CD14-positive monocyte (primary cell): ENCODE measurements around the gene CHRNG. TPM values are rescaled to one million over a fixed set of nuclear protein-coding genes. Genes with fewer than 3 reads are reported as not detected.

ENCODE experiments used
- DNase-seq, 3 donors: peaks; one replicate each; pipeline ENCODE4 v3.0.0-alpha.2; 2011 to 2022
- H2AFZ ChIP-seq: 2 replicates; pipeline ENCODE4 v1.6.0; 2012; ENCODE audit warnings: mild to moderate bottlenecking, low read depth, low read length, inconsistent platforms; ENCODE audit not compliant: insufficient read depth, poor library complexity, severe bottlenecking
- H3K27ac ChIP-seq, 2 donors: 1 replicate in 1 of 2; 2 replicates in 1 of 2; pipeline ENCODE4 v1.5.1; 2012 to 2013; ENCODE audit warnings: low read length in 2 of 2, control low read depth in 1 of 2, inconsistent platforms in 1 of 2, low read depth in 1 of 2, mild to moderate bottlenecking in 1 of 2
- H3K27me3 ChIP-seq, 2 donors: one replicate each; pipeline versions ENCODE4 v1.6.0 to v1.6.1; 2011 to 2013; ENCODE audit warnings: low read length in 2 of 2; ENCODE audit not compliant: control insufficient read depth in 2 of 2, insufficient read depth in 2 of 2
- H3K36me3 ChIP-seq, 2 donors: replicated peaks in 1 of 2; 1 replicate in 1 of 2; 2 replicates in 1 of 2; pipeline versions ENCODE4 v1.5.1 to v1.6.1; 2012 to 2013; ENCODE audit warnings: low read length in 2 of 2, control low read depth in 1 of 2, inconsistent platforms in 1 of 2, mild to moderate bottlenecking in 1 of 2; ENCODE audit not compliant: insufficient read depth in 2 of 2, control insufficient read depth in 1 of 2
- H3K4me1 ChIP-seq, 2 donors: 1 replicate in 1 of 2; 2 replicates in 1 of 2; pipeline versions ENCODE4 v1.5.1 to v1.6.1; 2012 to 2013; ENCODE audit warnings: low read length in 2 of 2, control low read depth in 1 of 2, inconsistent platforms in 1 of 2, mild to moderate bottlenecking in 1 of 2, moderate library complexity in 1 of 2; ENCODE audit not compliant: insufficient read depth in 2 of 2, control insufficient read depth in 1 of 2
- H3K4me2 ChIP-seq: replicated peaks from 2 replicates; pipeline ENCODE3; 2012; ENCODE audit warnings: low read length, moderate library complexity, mild to moderate bottlenecking; ENCODE audit not compliant: poor library complexity, severe bottlenecking; ENCODE audit errors: extremely low read depth
- H3K4me3 ChIP-seq, 3 experiments: fragments of 200-600 bp in 1 of 3; sonication (generic) in 1 of 3; replicated peaks in 1 of 3; 1 replicate in 2 of 3; 2 replicates in 1 of 3; pipeline ENCODE4 v1.5.1; 2011 to 2013; ENCODE audit warnings: low read length in 3 of 3, mild to moderate bottlenecking in 3 of 3, control low read depth in 2 of 3, low read depth in 2 of 3, inconsistent platforms in 1 of 3, moderate library complexity in 1 of 3
- H3K79me2 ChIP-seq: 2 replicates; pipeline ENCODE4 v1.6.0; 2012; ENCODE audit warnings: mild to moderate bottlenecking, control low read depth, inconsistent platforms, low read length, moderate library complexity; ENCODE audit not compliant: insufficient read depth
- H3K9ac ChIP-seq: 2 replicates; pipeline ENCODE4 v1.6.0; 2017; ENCODE audit warnings: low read length, mild to moderate bottlenecking; ENCODE audit not compliant: insufficient read depth, poor library complexity, severe bottlenecking
- H3K9me3 ChIP-seq, 2 donors: replicated peaks in 1 of 2; 1 replicate in 1 of 2; 2 replicates in 1 of 2; pipeline versions ENCODE4 v1.5.1 to v1.6.1; 2012 to 2013; ENCODE audit warnings: low read length in 2 of 2, control low read depth in 1 of 2; ENCODE audit not compliant: control insufficient read depth in 1 of 2, insufficient read depth in 1 of 2
- H4K20me1 ChIP-seq: 2 replicates; pipeline ENCODE4 v1.6.0; 2012; ENCODE audit warnings: mild to moderate bottlenecking, low read length, control low read depth, moderate library complexity; ENCODE audit not compliant: insufficient read depth
- H3K27ac Mint-ChIP-seq, 7 donors: one replicate each; pipeline ENCODE4 v1.8.0; 2020; ENCODE audit warnings: mild to moderate bottlenecking in 7 of 7, mixed read lengths in 7 of 7, moderate library complexity in 6 of 7, inconsistent platforms in 2 of 7
- H3K27me3 Mint-ChIP-seq, 3 donors: one replicate each; pipeline ENCODE4 v1.8.0; 2021 to 2022; ENCODE audit warnings: low read depth in 3 of 3, mild to moderate bottlenecking in 3 of 3, mixed read lengths in 3 of 3, moderate library complexity in 3 of 3, inconsistent platforms in 1 of 3
- H3K36me3 Mint-ChIP-seq, 2 donors: one replicate each; pipeline ENCODE4 v1.8.0; 2020; ENCODE audit warnings: mixed read lengths in 2 of 2, inconsistent platforms in 1 of 2, mild to moderate bottlenecking in 1 of 2
- H3K4me1 Mint-ChIP-seq: one replicate; pipeline ENCODE4 v1.8.0; 2020; ENCODE audit warnings: mild to moderate bottlenecking, mixed read lengths
- H3K4me3 Mint-ChIP-seq, 2 donors: one replicate each; pipeline ENCODE4 v1.8.0; 2020; ENCODE audit warnings: mild to moderate bottlenecking in 2 of 2, mixed read lengths in 2 of 2, moderate library complexity in 1 of 2
- H3K9me3 Mint-ChIP-seq, 7 donors: one replicate each; pipeline ENCODE4 v1.8.0; 2020 to 2022; ENCODE audit warnings: mixed read lengths in 7 of 7, mild to moderate bottlenecking in 6 of 7, moderate library complexity in 6 of 7, inconsistent platforms in 2 of 7
- CTCF ChIP-seq: fragments of 200-600 bp; IDR thresholded peaks from one replicate; pipeline ENCODE4 v1.8.0; 2022; ENCODE audit warnings: antibody characterized with exemption, mild to moderate bottlenecking
- WGBS: methylation state at CpG from one replicate; pipeline ENCODE4 v1.1.5; 2013; ENCODE audit warnings: missing lambda C conversion rate; ENCODE audit not compliant: insufficient coverage; 5-methylcytosine and 5-hydroxymethylcytosine counted together
- intact Hi-C, 2 donors: fragments of 100-400 bp; cut with micrococcal nuclease; formaldehyde crosslinking; loops; one replicate each; pipeline versions ENCODE4 v1.15.0 to v1.15.1; 2023
- polyA plus RNA-seq, 3 donors: library from polyadenylated mRNA; depleted of rRNA in 1 of 3; unstranded in 2 of 3; stranded (reverse) in 1 of 3; fragments of 300-500 nt in 2 of 3; fragments of >200 nt in 1 of 3; fragmentation: Illumina TruSeq in 2 of 3; gene quantifications; 1 replicate in 2 of 3; 2 replicates in 1 of 3; pipeline ENCODE4 v1.2.3, GENCODE V29; 2012 to 2021

Gene CHRNG
- polyA plus RNA-seq, 3 donors: not detected

DNA sequence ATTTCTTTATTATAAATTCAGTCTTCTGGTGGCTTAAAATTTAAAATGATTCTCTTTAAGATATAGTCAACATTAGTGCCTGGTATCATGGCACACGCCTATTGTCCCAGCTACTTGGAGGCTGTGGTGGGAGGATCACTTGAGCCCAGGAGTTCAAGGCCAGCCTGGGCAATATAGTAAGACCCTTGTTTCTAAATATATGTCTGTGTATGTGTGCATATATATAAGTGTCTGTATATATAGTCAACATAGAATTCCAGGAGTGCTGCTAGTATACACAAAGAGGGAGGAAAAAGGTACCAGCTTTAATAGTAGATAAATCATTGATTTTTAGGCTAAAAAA is 35.9 kb downstream of the CHRNG start:
- H3K4me1 Mint-ChIP-seq: no peaks in the 10 kb centered on the region
- Histone ChIP-seq H3K4me1 (no peaks in the 10 kb centered on the region), H3K79me2 (no peaks in the 10 kb centered on the region), H3K27ac (no peak overlapping the region), H3K9me3 (no peaks in the 10 kb centered on the region), H2AFZ (no peak overlapping the region), H3K9ac (no peak overlapping the region), H3K4me2 (no peak overlapping the region), H3K36me3 (peaks cover 67 to 99% of the 10 kb centered on the region in 2 donors), H3K27me3 (no peaks in the 10 kb centered on the region), H4K20me1 (peaks cover 17% of the 10 kb centered on the region), H3K4me3 (no peak overlapping the region)
- peaks cover 69 to 96% of the 10 kb centered on the region in 2 donors for H3K36me3 Mint-ChIP-seq
- no peak for DNase-seq
- H3K9me3 Mint-ChIP-seq: peaks cover 0 to 1% (median 0%) of the 10 kb centered on the region in 7 donors
- intact Hi-C loops: no loop called here
- TF ChIP-seq CTCF: no peak
- H3K27me3 Mint-ChIP-seq: no peaks in the 10 kb centered on the region
- H3K27ac Mint-ChIP-seq: no peak overlapping the region
- H3K4me3 Mint-ChIP-seq: no peak overlapping the region
- no CpG with 5 or more reads among the region's 1 CpG for WGBS

GRCh38 chr2:232576995-232577394 is 37.5 kb downstream of the CHRNG start:
- Histone ChIP-seq H4K20me1 (peaks cover 7% of the 10 kb centered on the region), H3K27ac (no peak overlapping the region), H3K4me2 (no peak overlapping the region), H3K27me3 (no peaks in the 10 kb centered on the region), H3K4me3 (no peak overlapping the region), H3K36me3 (peaks cover 65 to 99% of the 10 kb centered on the region in 2 donors), H3K9ac (no peak overlapping the region), H2AFZ (no peak overlapping the region), H3K79me2 (no peaks in the 10 kb centered on the region), H3K4me1 (no peaks in the 10 kb centered on the region), H3K9me3 (no peaks in the 10 kb centered on the region)
- H3K27me3 Mint-ChIP-seq: no peaks in the 10 kb centered on the region
- no peak overlapping the region for H3K27ac Mint-ChIP-seq
- H3K4me1 Mint-ChIP-seq: no peaks in the 10 kb centered on the region
- H3K9me3 Mint-ChIP-seq: no peaks in the 10 kb centered on the region
- no peak overlapping the region for H3K4me3 Mint-ChIP-seq
- no peak for TF ChIP-seq CTCF
- intact Hi-C loops: no loop called here
- H3K36me3 Mint-ChIP-seq: peaks cover 70 to 96% of the 10 kb centered on the region in 2 donors
- WGBS: 100% methylated on average over 2 of the region's 2 CpGs
- no peak for DNase-seq
